DMS53 treated with DMSO at 0.1 percent for 48 hours (cell line): ENCODE results near the gene TYMS.
"Not testable (repeated sequence)": the region's sequence is repeated elsewhere in the genome, so short reads cannot be mapped to it uniquely, and the experiment has no call there.

Experiments
- DNase-seq: peaks from one replicate; lab custom pipeline; 2025; ENCODE audit not compliant: unreplicated experiment; lab: John Stamatoyannopoulos, UW

Gene TYMS

DNA sequence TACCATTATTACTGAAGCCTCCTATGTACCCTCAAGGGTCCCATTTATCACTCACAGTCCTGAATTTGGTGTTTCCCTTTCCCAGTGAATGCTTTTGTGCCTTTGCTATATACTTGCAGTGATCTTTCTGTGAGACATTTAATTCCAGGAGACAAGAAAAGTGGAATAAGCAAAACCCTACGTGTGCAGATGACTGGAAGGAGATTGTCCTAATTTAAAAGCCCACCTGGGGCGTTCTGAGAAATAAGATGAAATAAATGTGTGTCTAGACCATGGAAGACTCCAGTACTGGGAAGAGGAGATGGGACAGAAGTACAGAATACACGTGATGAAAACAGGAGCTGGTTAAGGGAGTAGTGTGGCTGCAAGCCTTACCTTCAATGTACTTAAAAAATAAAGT lies 19.3 kb downstream of the TYMS start:
- no peak for DNase-seq

DNA sequence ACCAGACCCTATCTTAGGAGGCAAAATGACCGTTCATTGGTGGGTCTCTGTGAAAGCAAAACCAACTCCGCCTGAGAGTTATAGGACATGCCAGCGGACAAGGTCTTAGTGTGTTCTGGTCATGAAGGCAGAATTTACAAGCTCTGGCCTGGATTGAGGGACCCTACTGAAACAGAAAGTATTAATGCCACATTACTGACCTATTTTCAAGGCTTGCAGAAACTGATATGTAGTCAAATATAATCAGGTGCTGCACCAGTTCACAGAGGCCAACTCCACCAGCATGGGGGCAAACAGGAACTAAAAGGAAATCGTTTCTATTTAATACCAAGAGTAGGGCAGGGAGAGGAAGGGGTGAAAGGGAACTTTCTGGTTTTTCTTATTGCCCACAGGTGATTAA lies 19.7 kb downstream of the TYMS start:
- no peak for DNase-seq

DNA sequence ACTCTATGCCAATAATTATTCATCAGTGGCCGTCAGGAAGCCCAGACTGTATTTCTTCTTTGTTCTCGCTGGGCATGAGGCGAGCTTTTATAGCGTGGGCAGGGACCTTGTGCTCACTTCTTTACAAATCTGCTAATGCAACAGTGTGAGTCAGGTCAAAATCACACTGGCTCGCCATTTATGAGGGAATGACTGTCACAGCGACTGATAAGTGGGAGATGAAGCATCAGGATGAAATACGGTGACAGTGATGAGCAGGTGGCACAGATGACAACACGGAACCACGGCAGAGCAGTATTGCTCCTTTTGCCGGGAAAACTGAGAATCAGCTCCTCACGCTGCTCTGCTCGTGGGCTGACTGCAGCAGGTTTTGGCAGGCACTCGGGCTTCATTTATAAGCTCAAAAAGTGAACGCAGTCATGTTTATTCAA lies 20.5 kb downstream of the TYMS start:
- DNase-seq: no peak

DNA sequence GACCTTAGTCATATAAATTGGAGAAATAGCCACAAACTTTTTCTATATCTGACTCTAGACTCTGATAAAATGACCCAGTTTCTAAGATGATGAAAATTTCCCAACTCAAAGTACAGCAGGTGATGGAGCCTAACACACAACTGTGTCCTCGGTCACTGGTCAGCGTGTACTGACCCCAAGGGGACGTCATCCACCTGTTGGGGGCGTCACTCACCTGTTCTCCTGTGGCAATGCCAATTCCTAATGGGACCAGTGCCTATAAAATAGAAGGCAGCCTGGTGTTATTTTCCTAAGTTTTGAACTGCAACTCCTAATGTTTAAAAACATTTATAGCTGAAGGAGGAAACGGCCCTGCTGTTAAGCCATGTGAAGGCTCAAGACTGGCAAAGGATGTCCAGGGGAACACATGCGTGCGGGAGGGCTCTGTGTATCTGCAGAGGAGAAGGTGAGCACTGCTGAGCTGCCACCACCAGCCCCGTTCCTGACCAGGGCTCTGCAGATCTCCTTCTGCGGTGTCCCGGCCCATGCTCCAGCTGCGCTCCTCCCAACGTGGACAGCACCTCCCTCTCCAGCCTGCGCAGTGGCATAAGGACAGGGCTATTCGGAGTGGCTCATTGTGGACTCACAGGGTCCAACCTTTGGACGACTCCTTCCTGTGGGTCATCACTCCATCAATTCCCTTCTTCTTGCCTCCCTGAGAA lies 21.2 kb downstream of the TYMS start:
- DNase-seq: no peak

- DNase-seq: no peak
Measured at GRCh38 chr18:679516-679915, 22.1 kb downstream of the TYMS start.

DNA sequence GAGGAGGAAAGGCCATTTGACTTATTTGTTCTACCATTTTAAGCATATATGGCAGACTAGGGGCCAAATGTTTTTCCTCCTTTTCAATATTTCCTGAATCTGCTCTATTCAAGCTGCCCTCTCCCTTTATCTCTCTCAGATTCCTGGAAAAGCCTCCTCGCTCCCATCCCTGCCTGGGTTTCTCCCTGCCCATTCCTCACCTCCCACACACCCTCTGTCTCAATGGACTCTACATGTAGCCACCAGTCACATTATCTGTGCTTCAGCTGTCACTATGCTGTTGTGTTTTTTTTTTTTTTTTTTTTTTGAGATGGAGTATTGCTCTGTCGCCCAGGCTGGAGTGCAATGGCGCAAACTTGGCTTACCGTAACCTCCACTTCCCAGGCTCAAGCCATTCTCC lies 22.9 kb downstream of the TYMS start:
- no peak for DNase-seq

DNA sequence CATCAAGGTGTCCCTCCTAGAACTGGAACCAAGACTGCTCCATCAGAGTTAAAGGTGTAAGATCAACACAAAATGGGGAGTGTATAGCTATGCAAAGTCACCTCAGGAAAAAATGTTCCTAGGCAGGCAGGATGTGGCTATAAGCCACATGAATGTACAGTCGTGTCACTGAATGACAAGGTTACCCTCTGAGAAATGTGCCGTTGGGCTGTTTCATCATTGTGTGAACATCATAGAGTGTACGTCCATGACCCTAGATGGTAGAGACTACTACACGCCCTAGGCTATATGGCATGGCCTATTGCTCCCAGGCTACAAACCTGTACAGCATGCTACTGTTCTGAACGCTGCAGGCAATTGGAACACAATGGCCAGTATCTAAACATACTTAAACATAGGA lies 24.5 kb downstream of the TYMS start:
- no peak for DNase-seq

DNA sequence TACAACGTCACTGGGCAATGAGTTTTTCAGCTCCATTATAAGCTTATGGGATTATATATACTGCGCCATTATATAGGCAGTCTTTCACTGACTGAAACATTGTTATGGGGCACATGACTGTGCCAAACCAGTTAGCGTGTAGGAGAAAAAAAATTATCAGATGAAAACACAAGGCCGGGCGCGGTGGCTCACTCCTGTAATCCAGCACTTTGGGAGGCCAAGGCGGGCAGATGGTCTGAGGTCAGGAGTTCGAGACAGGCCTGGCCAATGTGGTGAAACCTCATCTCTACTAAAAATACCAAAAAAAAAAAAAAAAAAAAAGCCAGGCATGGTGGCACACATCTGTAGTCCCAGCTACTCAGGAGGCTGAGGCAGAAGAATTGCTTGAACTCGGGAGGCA lies 25.0 kb downstream of the TYMS start:
- DNase-seq: not testable (repeated sequence)

- no peak for DNase-seq
Measured at GRCh38 chr18:682833-683232, 25.4 kb downstream of the TYMS start.

DNA sequence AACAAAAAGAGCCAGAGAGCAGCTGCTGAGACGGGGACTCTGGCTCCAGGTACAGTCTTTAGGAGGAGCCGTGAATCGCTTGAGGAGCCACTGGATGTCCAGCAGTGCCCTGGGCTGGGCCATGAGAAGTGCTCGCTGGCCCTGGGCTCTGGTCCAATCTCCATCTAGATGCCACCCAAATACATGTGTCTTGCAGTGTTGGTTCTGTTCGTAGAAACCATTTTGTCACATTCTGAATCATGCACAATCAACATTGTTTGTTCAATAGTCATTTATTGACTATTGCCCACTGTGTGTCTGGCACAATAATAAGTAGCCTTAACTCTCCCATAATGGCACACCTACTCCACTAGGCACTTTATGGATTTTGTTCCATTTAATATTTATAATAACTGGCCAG lies 26.1 kb downstream of the TYMS start:
- DNase-seq: no peak

GRCh38 chr18:685438-685837 lies 28.0 kb downstream of the TYMS start:
- DNase-seq: no peak

DNA sequence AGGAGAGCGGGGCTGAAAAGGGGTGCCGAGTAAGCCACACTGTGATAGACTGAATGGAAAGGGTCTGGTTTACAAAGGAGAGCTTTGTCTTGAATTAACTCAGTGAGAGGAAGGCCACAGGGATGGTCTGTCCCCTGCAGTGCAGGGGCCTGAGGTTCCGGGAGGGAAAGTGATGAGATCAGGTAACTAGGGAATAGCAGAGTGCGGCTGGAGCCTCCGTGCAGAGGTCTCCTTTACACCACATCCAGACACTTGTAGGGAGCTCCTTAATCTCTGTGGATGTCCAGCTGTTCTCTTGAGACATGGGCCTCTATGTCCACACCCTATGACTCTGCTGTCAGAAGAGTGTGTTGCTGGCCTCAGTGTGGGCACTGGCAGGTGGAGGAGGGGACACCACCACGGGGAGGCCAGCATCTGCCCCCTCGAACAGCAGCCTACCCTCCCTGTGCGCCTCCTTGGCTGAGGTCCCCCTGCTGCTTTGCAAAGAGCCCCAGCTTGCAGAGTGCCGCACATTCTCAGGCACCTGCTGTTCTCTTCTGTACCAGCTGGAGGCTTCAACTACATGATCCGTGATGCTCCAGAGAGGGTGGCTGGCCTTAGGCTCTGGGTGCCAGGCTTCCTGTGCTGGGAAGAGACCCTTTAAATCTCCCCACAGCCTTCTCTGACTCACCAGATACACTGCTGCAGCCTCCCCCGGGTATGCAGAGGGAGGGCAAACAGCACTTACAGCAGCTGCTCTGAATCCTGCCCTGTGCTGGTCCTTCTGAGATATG lies 29.1 kb downstream of the TYMS start:
- DNase-seq: no peak

- no peak for DNase-seq
Measured at GRCh38 chr18:688323-688722, 30.9 kb downstream of the TYMS start.

GRCh38 chr18:692824-693223 lies 35.4 kb downstream of the TYMS start:
- no peak for DNase-seq

DNA sequence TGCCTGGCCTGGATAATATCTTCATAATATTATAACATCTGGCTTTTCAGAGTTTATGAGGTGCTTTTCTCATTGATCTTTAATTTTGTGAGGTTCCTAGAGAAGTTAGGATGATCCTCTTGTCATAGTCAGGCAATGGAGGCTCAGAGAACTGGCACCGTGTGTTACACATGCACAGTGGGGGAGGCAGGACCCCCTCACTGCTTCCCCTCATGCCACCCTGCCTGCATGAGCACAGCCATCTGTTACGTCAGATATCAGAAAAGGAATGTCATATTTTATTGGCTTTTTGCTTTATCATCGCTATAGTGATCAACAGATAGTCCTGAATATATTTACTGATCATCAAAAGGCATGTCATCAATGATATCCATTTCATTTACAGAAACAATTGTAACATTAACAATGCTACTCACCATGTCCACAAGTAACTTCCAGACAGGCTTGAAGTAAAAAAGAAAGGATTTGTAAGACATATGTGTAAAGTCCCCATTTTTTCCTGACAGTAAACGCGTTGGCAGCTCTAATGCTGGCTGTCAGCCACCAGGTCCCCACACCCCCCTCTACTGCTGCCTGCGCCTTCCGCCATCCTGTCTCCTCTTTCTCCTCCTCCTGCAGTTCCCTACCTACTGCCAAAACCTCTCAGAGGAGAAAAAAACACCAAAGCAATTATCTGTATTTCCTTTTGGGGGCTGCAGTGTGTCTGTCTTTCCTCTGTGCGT lies 36.2 kb downstream of the TYMS start:
- DNase-seq: no peak

DNA sequence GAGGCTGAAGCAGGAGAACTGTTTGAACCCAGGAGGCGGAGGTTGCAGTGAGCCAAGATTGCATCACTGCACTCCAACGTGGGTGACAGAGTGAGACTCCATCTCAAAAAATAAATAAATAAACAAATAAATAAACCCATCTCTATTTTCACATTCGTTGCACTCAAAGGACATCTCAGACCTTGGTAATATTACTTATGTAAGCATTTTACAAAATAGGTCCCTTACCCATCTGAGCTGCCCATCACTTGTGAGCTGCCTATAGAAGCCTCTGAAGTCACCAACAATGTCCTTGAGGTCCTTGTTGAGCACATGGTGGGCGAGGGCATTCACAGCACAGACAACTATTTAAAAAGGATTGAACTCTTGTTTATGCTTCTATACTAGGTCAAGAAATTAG lies 39.6 kb downstream of the TYMS start:
- no peak for DNase-seq

DNA sequence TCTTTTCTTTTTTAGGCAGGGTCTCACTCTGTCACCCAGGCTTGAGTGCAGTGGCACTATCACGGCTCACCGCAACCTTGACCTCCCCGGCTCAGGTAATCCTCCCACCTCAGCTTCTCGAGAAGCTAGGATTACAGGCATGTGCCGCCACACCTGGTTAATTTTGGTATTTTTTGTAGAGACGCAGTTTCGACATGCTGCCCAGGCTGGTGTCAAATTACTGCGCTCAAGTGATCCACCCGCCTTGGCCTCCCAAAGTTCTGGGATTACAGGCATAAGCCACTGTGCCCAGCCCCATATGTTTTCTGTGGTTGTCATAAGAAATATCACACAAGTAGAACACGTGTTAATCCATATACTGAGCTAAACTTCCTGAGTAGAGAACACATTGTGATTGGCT lies 40.3 kb downstream of the TYMS start:
- no peak for DNase-seq

- no peak for DNase-seq
Measured at GRCh38 chr18:703213-703967, 45.9 kb downstream of the TYMS start.

GRCh38 chr18:706405-706804 lies 49.0 kb downstream of the TYMS start:
- DNase-seq: no peak

GRCh38 chr18:708096-708495 lies 50.6 kb downstream of the TYMS start:
- no peak for DNase-seq

GRCh38 chr18:709771-710170 lies 52.3 kb downstream of the TYMS start:
- no peak for DNase-seq
